ENCODE measurements around the gene SIM2. TPM values are rescaled to one million over a fixed set of nuclear protein-coding genes. Genes with fewer than 3 reads are reported as not detected.

Gene SIM2
- total and polyA plus RNA-seq, 2 experiments from 2014 or later: 0.16 to 0.49 TPM

DNA sequence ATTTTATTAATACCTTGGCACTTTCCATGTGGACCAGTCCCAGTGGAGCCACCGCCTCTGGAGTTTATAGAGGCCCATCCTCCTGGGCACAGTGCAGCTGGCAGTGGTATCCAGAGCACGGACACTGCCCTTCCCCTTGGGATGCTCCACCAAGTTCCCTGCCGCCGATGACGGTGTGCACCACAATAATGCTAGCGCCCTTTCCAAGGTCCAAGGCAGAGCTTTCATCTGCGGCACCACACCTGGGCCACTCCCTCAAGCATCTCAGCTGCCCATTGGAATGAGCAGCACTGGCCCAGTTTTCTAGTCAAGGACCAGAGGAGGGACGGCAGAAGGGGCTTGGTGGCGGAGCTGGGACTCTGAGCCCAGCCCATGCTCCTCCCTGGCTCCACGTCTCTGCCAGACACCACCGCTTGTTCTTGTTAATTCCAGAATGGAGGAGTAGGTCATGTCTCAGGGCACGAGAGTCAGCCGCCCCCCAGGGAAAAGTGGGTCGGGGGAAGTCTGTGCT, 24.5 kb downstream of the SIM2 start:
- Histone ChIP-seq H3K79me2 (replicated peaks; ENCODE audit: insufficient read depth) (no peaks in the 10 kb centered on the region), H3K4me1 (ENCODE audit: insufficient read depth) (no peaks in the 10 kb centered on the region), H3K4me2 (no peak overlapping the region), H3K27me3 (ENCODE audit: insufficient read depth) (no peaks in the 10 kb centered on the region), H3K27ac (ENCODE audit: low read depth) (no peak overlapping the region), H3K4me3 (no peak overlapping the region), H4K20me1 (replicated peaks; ENCODE audit: insufficient read depth) (no peaks in the 10 kb centered on the region), H3K36me3 (ENCODE audit: insufficient read depth) (no peaks in the 10 kb centered on the region), H3K9me2 (ENCODE audit: insufficient read depth) (no peaks in the 10 kb centered on the region), H3F3A (replicated peaks; ENCODE audit: low read depth) (no peaks in the 10 kb centered on the region), H2AFZ (0 out of 2 replicates have a peak overlapping the region, but pooled peaks have one; percentile 28)
- H3K4me3 Mint-ChIP-seq: no peak overlapping the region
- DNase-seq (ENCODE audit: low spot score): no peak
- H3K27me3 Mint-ChIP-seq (ENCODE audit: insufficient read depth, low read depth, poor library complexity): peaks cover 14% of the 10 kb centered on the region
- peaks cover 9% of the 10 kb centered on the region for H3K4me1 Mint-ChIP-seq
- no peak overlapping the region for H3K27ac Mint-ChIP-seq
- H3K36me3 Mint-ChIP-seq (ENCODE audit: low read depth): no peaks in the 10 kb centered on the region
- H3K9me3 Mint-ChIP-seq: no peaks in the 10 kb centered on the region; the same call in 2 of the 3 replicates
- TF ChIP-seq NANOG (IDR thresholded peaks at IDR 0.05; ENCODE audit: borderline replicate concordance) (no peak), STAT1 (IDR thresholded peaks at IDR 0.05; ENCODE audit: unreplicated experiment) (no peak), CREB1 (CRISPR knock-in tag; IDR thresholded peaks at IDR 0.05; ENCODE audit: low read depth) (no peak), ZNF331 (CRISPR knock-in tag; IDR thresholded peaks at IDR 0.05; ENCODE audit: low read depth) (no peak), JUNB (IDR thresholded peaks at IDR 0.05; ENCODE audit: unreplicated experiment) (no peak), POLR2AphosphoS5 (IDR thresholded peaks at IDR 0.05; ENCODE audit: low read depth) (no peak), REST (IDR thresholded peaks at IDR 0.05; ENCODE audit: unreplicated experiment) (no peak), ETS1 (IDR thresholded peaks at IDR 0.05) (no peak), ZNF114 (CRISPR knock-in tag; IDR thresholded peaks at IDR 0.05) (no peak), EZH2phosphoT487 (IDR thresholded peaks at IDR 0.05; ENCODE audit: unreplicated experiment) (no peak), EZH2 (IDR thresholded peaks at IDR 0.05; ENCODE audit: low read depth, unreplicated experiment) (no peak)
- TF ChIP-seq, protein P1, sequence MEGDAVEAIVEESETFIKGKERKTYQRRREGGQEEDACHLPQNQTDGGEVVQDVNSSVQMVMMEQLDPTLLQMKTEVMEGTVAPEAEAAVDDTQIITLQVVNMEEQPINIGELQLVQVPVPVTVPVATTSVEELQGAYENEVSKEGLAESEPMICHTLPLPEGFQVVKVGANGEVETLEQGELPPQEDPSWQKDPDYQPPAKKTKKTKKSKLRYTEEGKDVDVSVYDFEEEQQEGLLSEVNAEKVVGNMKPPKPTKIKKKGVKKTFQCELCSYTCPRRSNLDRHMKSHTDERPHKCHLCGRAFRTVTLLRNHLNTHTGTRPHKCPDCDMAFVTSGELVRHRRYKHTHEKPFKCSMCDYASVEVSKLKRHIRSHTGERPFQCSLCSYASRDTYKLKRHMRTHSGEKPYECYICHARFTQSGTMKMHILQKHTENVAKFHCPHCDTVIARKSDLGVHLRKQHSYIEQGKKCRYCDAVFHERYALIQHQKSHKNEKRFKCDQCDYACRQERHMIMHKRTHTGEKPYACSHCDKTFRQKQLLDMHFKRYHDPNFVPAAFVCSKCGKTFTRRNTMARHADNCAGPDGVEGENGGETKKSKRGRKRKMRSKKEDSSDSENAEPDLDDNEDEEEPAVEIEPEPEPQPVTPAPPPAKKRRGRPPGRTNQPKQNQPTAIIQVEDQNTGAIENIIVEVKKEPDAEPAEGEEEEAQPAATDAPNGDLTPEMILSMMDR (conservative IDR thresholded peaks at IDR 0.05; ENCODE audit: low read depth in 2 of 2): no peak
- TF ChIP-seq, protein P2, sequence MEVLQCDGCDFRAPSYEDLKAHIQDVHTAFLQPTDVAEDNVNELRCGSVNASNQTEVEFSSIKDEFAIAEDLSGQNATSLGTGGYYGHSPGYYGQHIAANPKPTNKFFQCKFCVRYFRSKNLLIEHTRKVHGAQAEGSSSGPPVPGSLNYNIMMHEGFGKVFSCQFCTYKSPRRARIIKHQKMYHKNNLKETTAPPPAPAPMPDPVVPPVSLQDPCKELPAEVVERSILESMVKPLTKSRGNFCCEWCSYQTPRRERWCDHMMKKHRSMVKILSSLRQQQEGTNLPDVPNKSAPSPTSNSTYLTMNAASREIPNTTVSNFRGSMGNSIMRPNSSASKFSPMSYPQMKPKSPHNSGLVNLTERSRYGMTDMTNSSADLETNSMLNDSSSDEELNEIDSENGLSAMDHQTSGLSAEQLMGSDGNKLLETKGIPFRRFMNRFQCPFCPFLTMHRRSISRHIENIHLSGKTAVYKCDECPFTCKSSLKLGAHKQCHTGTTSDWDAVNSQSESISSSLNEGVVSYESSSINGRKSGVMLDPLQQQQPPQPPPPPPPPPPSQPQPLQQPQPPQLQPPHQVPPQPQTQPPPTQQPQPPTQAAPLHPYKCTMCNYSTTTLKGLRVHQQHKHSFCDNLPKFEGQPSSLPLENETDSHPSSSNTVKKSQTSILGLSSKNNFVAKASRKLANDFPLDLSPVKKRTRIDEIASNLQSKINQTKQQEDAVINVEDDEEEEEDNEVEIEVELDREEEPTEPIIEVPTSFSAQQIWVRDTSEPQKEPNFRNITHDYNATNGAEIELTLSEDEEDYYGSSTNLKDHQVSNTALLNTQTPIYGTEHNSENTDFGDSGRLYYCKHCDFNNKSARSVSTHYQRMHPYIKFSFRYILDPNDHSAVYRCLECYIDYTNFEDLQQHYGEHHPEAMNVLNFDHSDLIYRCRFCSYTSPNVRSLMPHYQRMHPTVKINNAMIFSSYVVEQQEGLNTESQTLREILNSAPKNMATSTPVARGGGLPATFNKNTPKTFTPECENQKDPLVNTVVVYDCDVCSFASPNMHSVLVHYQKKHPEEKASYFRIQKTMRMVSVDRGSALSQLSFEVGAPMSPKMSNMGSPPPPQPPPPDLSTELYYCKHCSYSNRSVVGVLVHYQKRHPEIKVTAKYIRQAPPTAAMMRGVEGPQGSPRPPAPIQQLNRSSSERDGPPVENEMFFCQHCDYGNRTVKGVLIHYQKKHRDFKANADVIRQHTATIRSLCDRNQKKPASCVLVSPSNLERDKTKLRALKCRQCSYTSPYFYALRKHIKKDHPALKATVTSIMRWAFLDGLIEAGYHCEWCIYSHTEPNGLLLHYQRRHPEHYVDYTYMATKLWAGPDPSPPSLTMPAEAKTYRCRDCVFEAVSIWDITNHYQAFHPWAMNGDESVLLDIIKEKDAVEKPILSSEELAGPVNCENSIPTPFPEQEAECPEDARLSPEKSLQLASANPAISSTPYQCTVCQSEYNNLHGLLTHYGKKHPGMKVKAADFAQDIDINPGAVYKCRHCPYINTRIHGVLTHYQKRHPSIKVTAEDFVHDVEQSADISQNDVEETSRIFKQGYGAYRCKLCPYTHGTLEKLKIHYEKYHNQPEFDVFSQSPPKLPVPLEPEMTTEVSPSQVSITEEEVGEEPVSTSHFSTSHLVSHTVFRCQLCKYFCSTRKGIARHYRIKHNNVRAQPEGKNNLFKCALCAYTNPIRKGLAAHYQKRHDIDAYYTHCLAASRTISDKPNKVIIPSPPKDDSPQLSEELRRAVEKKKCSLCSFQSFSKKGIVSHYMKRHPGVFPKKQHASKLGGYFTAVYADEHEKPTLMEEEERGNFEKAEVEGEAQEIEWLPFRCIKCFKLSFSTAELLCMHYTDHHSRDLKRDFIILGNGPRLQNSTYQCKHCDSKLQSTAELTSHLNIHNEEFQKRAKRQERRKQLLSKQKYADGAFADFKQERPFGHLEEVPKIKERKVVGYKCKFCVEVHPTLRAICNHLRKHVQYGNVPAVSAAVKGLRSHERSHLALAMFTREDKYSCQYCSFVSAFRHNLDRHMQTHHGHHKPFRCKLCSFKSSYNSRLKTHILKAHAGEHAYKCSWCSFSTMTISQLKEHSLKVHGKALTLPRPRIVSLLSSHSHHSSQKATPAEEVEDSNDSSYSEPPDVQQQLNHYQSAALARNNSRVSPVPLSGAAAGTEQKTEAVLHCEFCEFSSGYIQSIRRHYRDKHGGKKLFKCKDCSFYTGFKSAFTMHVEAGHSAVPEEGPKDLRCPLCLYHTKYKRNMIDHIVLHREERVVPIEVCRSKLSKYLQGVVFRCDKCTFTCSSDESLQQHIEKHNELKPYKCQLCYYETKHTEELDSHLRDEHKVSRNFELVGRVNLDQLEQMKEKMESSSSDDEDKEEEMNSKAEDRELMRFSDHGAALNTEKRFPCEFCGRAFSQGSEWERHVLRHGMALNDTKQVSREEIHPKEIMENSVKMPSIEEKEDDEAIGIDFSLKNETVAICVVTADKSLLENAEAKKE (CRISPR knock-in tag; IDR thresholded peaks at IDR 0.05): no peak
- ATAC-seq: no peak
